Measurements from ENCODE around the gene R3HDM2. TPM values are rescaled to one million over a fixed set of nuclear protein-coding genes. Genes with fewer than 3 reads are reported as not detected.

Gene R3HDM2
- 10 to 100 TPM; 43.4 to 97.6 (median 65.1) TPM for total RNA-seq

- Histone ChIP-seq H3K9me3 (no peaks in the 10 kb centered on the region), H3K4me1 (peaks cover 13% of the 10 kb centered on the region), H3K36me3 (no peaks in the 10 kb centered on the region), H3K27me3 (no peaks in the 10 kb centered on the region), H3K27ac (peak within 1 kb of the TSS; percentile 98), H3K4me3 (peak within 1 kb of the TSS; percentile 84)
- peak; percentile 97 for DNase-seq (ENCODE audit: low spot score in 2 of 2)
- TF ChIP-seq CTCF (IDR thresholded peaks at IDR 0.05), result no peak
- TF ChIP-seq POLR2AphosphoS5 (IDR thresholded peaks at IDR 0.05), result peak; percentile 91 to 97 (median 97)
- peak; percentile 84 to 93 for TF ChIP-seq POLR2A (IDR thresholded peaks at IDR 0.05)
- WGBS, result 1% methylated on average over 41 of the region's 41 CpGs
Observed at GRCh38 chr12:57430931-57431566, at the start of gene R3HDM2. Gene R3HDM2 (minus strand): TSS chr12:57431043. CDS start chr12:57310428, 120,615 bp downstream.

GRCh38 chr12:57479376-57480115, 48.7 kb upstream of the R3HDM2 start, which contains the start of gene ARHGAP9:
Gene ARHGAP9 (minus strand): TSS chr12:57479866. CDS start chr12:57479406, 460 bp downstream.
- peaks cover 17% of the 10 kb centered on the region for H3K4me1 ChIP-seq
- no peaks in the 10 kb centered on the region for H3K9me3 ChIP-seq
- no peak for DNase-seq (ENCODE audit: low spot score in 2 of 2)
- peaks cover 29% of the 10 kb centered on the region for H3K27me3 ChIP-seq
- no peak within 1 kb of the TSS for H3K4me3 ChIP-seq
- peak within 1 kb of the TSS; percentile 19 for H3K27ac ChIP-seq
- WGBS, result 71% methylated on average over 6 of the region's 6 CpGs
- H3K36me3 ChIP-seq, result no peaks in the 10 kb centered on the region
- TF ChIP-seq POLR2AphosphoS5 (IDR thresholded peaks at IDR 0.05) (no peak), POLR2A (IDR thresholded peaks at IDR 0.05) (no peak), CTCF (IDR thresholded peaks at IDR 0.05) (no peak)

- no peak for DNase-seq (ENCODE audit: low spot score in 2 of 2)
- Histone ChIP-seq H3K4me3 (no peak overlapping the region), H3K27ac (no peak overlapping the region), H3K27me3 (peaks cover 29% of the 10 kb centered on the region), H3K4me1 (peaks cover 17% of the 10 kb centered on the region), H3K36me3 (no peaks in the 10 kb centered on the region), H3K9me3 (no peaks in the 10 kb centered on the region)
- TF ChIP-seq EP300 (IDR thresholded peaks at IDR 0.05), result no peak
- TF ChIP-seq POLR2A (IDR thresholded peaks at IDR 0.05), result no peak
- no peak for TF ChIP-seq POLR2AphosphoS5 (IDR thresholded peaks at IDR 0.05)
- no peak for TF ChIP-seq CTCF (IDR thresholded peaks at IDR 0.05)
- 77% methylated on average over 10 of the region's 10 CpGs for WGBS
Observed at GRCh38 chr12:57479043-57479375, 48.2 kb upstream of the R3HDM2 start.

- H3K27me3 ChIP-seq, result peaks cover 32% of the 10 kb centered on the region
- 65% methylated on average over 12 of the region's 12 CpGs for WGBS
Observed at GRCh38 chr12:57477710-57478681, 47.2 kb upstream of the R3HDM2 start.

More at GRCh38 chr12:57477710-57478681, 47.2 kb upstream of the R3HDM2 start:
- Histone ChIP-seq H3K4me3 (peak overlapping the region; percentile 51), H3K4me1 (peaks cover 17% of the 10 kb centered on the region), H3K36me3 (no peaks in the 10 kb centered on the region), H3K27ac (peak overlapping the region; percentile 19), H3K9me3 (no peaks in the 10 kb centered on the region)
- no peak for TF ChIP-seq EP300 (IDR thresholded peaks at IDR 0.05)
- TF ChIP-seq POLR2A (IDR thresholded peaks at IDR 0.05), result peak in 1 of 2 donors; percentile 10
- TF ChIP-seq CTCF (IDR thresholded peaks at IDR 0.05), result no peak
- no peak for TF ChIP-seq POLR2AphosphoS5 (IDR thresholded peaks at IDR 0.05)
- no peak for DNase-seq (ENCODE audit: low spot score in 2 of 2)

Data from suprapubic skin (tissue), 4 donors.